Gastrocnemius medialis (tissue), 4 donors: ENCODE results near the gene C1orf232. TPM values are rescaled to one million over a fixed set of nuclear protein-coding genes. Genes with fewer than 3 reads are reported as not detected.

Experiments
- ATAC-seq, 2 donors: fragments of 150-250 bp; one replicate each; pipeline ENCODE4 v1.9.1; 2016
- DNase-seq, 2 donors: peaks; one replicate each; pipeline ENCODE4 v3.0.0-alpha.2; 2019
- H3K27ac ChIP-seq, 4 donors: fragments of 200-600 bp; sonication (generic); 1 replicate in 1 of 4; 2 replicates in 3 of 4; pipeline ENCODE4 v1.5.1; 2016 to 2018; ENCODE audit warnings: mild to moderate bottlenecking in 2 of 4, moderate library complexity in 1 of 4
- H3K27me3 ChIP-seq, 3 donors: fragments of 200-600 bp; sonication (generic) in 2 of 3; 1 replicate in 1 of 3; 2 replicates in 2 of 3; pipeline versions ENCODE4 v1.5.1 to v1.6.0; 2016 to 2019; ENCODE audit warnings: mild to moderate bottlenecking in 1 of 3, moderate library complexity in 1 of 3
- H3K36me3 ChIP-seq, 2 donors: fragments of 200-600 bp; sonication (generic) in 1 of 2; one replicate each; pipeline ENCODE4 v1.5.1; 2017 to 2018
- H3K4me1 ChIP-seq, 2 donors: fragments of 200-600 bp; sonication (generic) in 1 of 2; one replicate each; pipeline ENCODE4 v1.5.1; 2016 to 2017; ENCODE audit warnings: mild to moderate bottlenecking in 2 of 2
- H3K4me3 ChIP-seq, 4 donors: fragments of 200-600 bp; sonication (generic) in 3 of 4; 1 replicate in 1 of 4; 2 replicates in 3 of 4; pipeline ENCODE4 v1.5.1; 2016 to 2019; ENCODE audit warnings: mild to moderate bottlenecking in 2 of 4
- H3K9me3 ChIP-seq, 3 donors: fragments of 200-600 bp; sonication (generic) in 2 of 3; 1 replicate in 1 of 3; 2 replicates in 2 of 3; pipeline ENCODE4 v1.5.1; 2016 to 2019
- POLR2A ChIP-seq, 2 donors: fragments of 450-650 bp; IDR thresholded peaks; one replicate each; pipeline ENCODE4 v1.6.1; 2017; ENCODE audit warnings: antibody characterized with exemption in 2 of 2, mild to moderate bottlenecking in 2 of 2, moderate library complexity in 2 of 2
- in situ Hi-C, 4 donors: fragments of 200-750 bp; cut with MboI; loops; one replicate each; pipeline versions ENCODE4 v1.15.0 to v1.8.0; 2017; ENCODE audit warnings: low sequenced_read_pairs in 4 of 4
- intact Hi-C: fragments of 100-400 bp; cut with DNase I; formaldehyde crosslinking; loops from one replicate; pipeline ENCODE4 v1.15.1; 2023; ENCODE audit warnings: low total_unique reads
- total RNA-seq, 4 donors: library from RNA; depleted of rRNA; stranded (reverse); fragments of >200 nt; gene quantifications; one replicate each; pipeline versions ENCODE4 v1.1.0 to v1.2.3, GENCODE V29; 2016
- TF ChIP-seq, protein P1 (sequence below), 5 experiments: fragments of 450-650 bp in 3 of 5; fragments of 200-600 bp in 2 of 5; sonication (generic) in 2 of 5; IDR thresholded peaks in 4 of 5; conservative IDR thresholded peaks in 1 of 5; 1 replicate in 4 of 5; 2 replicates in 1 of 5; pipeline ENCODE4 v1.5.1; 2016 to 2019; ENCODE audit warnings: antibody characterized with exemption in 5 of 5, mild to moderate bottlenecking in 3 of 5, moderate library complexity in 3 of 5

C1orf232 gene
- total RNA-seq, 4 donors from 2014 or later, result not detected

DNA sequence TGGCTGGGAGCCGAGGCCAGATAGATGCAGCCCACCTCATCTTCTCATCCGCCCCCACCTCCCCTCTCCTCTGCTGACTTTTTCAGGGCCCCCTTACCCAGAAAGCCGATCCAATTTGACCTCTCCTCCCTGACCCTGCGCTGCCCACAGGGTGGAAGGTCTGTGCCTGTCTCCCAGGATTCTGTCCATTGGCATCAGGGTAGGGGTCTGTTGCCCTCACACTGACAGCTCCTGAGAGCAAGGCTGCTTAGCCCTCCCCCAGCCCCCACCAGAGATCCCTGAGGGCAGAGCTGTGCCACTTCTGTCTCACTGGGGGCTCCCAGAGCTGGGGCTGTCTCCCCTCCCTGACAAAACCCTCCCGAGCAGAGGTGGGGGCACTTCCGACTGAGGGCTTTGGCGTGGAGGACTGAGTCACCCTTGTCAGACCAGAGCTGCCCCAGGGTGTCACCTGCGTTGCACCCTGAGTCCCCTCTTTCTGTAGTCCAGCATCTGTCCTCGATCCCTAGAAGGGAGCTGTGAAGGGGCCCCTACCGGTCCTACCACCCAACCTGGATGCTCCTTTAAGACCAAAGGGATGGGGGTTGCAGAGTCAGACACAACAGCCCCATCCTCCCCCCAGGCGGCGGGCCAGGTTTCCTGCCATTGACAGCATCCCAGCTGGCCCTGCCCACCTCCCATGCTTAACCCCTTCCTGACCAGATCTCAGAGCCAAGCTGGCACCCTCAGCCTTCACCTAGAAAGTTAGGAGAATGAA, 12.3 kb downstream of the C1orf232 start:
- Histone ChIP-seq H3K9me3 (no peaks in the 10 kb centered on the region), H3K27ac (peak overlapping the region; percentile 32 to 81 (median 57)), H3K36me3 (no peaks in the 10 kb centered on the region), H3K4me3 (peak overlapping the region in 3 of 4 donors; percentile 12 to 39 (median 25)), H3K27me3 (no peaks in the 10 kb centered on the region), H3K4me1 (peaks cover 7 to 11% of the 10 kb centered on the region in 2 donors)
- ATAC-seq (no peak), DNase-seq (peak in 1 of 2 donors; percentile 9)
- intact Hi-C loops, result no loop called here
- TF ChIP-seq, protein P1, sequence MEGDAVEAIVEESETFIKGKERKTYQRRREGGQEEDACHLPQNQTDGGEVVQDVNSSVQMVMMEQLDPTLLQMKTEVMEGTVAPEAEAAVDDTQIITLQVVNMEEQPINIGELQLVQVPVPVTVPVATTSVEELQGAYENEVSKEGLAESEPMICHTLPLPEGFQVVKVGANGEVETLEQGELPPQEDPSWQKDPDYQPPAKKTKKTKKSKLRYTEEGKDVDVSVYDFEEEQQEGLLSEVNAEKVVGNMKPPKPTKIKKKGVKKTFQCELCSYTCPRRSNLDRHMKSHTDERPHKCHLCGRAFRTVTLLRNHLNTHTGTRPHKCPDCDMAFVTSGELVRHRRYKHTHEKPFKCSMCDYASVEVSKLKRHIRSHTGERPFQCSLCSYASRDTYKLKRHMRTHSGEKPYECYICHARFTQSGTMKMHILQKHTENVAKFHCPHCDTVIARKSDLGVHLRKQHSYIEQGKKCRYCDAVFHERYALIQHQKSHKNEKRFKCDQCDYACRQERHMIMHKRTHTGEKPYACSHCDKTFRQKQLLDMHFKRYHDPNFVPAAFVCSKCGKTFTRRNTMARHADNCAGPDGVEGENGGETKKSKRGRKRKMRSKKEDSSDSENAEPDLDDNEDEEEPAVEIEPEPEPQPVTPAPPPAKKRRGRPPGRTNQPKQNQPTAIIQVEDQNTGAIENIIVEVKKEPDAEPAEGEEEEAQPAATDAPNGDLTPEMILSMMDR (IDR thresholded peaks at IDR 0.05 in 4 of 5, conservative IDR thresholded peaks at IDR 0.05 in 1 of 5), result no peak
- TF ChIP-seq POLR2A (IDR thresholded peaks at IDR 0.05), result no peak
- in situ Hi-C loops, result loop anchor here in 1 of 4 donors (25.0 kb wide), 2 partner anchors 119 to 269 kb away; partner anchors contain the start of genes PAQR7 and SLC30A2

- ATAC-seq, result no peak
- in situ Hi-C loops, result loop anchor here in 1 of 4 donors (25.0 kb wide), 2 partner anchors 118 to 268 kb away; partner anchors contain the start of genes PAQR7 and SLC30A2
- peak in 1 of 2 donors; percentile 6 for DNase-seq
- Histone ChIP-seq H3K27ac (peak overlapping the region; percentile 51 to 81 (median 58)), H3K27me3 (no peaks in the 10 kb centered on the region), H3K9me3 (no peaks in the 10 kb centered on the region), H3K4me1 (peaks cover 0 to 5% of the 10 kb centered on the region in 2 donors), H3K36me3 (no peaks in the 10 kb centered on the region), H3K4me3 (peak overlapping the region in 3 of 4 donors; percentile 12 to 39 (median 25))
- TF ChIP-seq POLR2A (IDR thresholded peaks at IDR 0.05), result no peak
- TF ChIP-seq, protein P1 (IDR thresholded peaks at IDR 0.05 in 4 of 5, conservative IDR thresholded peaks at IDR 0.05 in 1 of 5), result no peak
- intact Hi-C loops, result no loop called here
Measured at GRCh38 chr1:26155370-26156284, 13.1 kb downstream of the C1orf232 start.

GRCh38 chr1:26154750-26155149, 14.0 kb downstream of the C1orf232 start:
- no peaks in the 10 kb centered on the region for H3K36me3 ChIP-seq
- H3K4me3 ChIP-seq, result no peak overlapping the region
- DNase-seq (peak in 1 of 2 donors; percentile 3), ATAC-seq (no peak)
- H3K27ac ChIP-seq, result peak overlapping the region; percentile 31 to 81 (median 43)
- peaks cover 0 to 8% of the 10 kb centered on the region in 2 donors for H3K4me1 ChIP-seq
- in situ Hi-C loops, result loop anchor here in 1 of 4 donors (25.0 kb wide), 2 partner anchors 117 to 267 kb away; partner anchors contain the start of genes PAQR7 and SLC30A2
- TF ChIP-seq, protein P1 (IDR thresholded peaks at IDR 0.05 in 4 of 5, conservative IDR thresholded peaks at IDR 0.05 in 1 of 5), result no peak
- TF ChIP-seq POLR2A (IDR thresholded peaks at IDR 0.05), result no peak
- intact Hi-C loops, result no loop called here
- no peaks in the 10 kb centered on the region for H3K27me3 ChIP-seq
- no peaks in the 10 kb centered on the region for H3K9me3 ChIP-seq

DNA sequence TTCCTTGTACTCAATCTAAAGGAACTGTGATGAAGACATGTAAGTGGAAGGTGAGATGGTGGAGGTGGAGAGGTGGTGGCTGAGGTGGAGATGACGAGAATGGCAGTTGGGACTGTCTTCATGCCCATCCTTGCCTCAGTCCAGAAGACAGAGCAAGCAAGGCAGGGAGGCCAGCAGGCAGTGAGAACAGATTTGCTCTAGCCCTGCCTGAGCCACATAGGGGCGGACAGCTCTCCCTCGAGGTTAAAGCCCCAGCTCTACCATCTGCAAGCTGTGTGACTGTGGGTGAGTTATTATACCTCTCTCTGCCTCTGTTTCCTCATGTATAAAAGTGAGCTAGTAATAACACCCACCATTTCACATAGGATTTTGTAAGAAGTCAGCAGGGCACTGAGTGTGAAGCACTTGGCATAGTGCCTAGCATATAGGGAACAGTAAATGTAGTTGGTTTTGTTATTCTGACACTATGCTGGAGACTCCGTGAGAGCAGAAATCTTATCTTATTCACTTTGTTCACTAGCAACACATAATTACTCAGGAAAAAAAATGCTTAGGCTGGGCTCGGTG, 14.7 kb downstream of the C1orf232 start:
- peak overlapping the region in 1 of 4 donors; percentile 10 for H3K27ac ChIP-seq
- in situ Hi-C loops (loop anchor here in 1 of 4 donors (25.0 kb wide), 2 partner anchors 117 to 267 kb away; partner anchors contain the start of genes PAQR7 and SLC30A2), intact Hi-C loops (no loop called here)
- no peaks in the 10 kb centered on the region for H3K27me3 ChIP-seq
- H3K36me3 ChIP-seq, result no peaks in the 10 kb centered on the region
- H3K9me3 ChIP-seq, result no peaks in the 10 kb centered on the region
- DNase-seq (no peak), ATAC-seq (no peak)
- peaks cover 0 to 4% of the 10 kb centered on the region in 2 donors for H3K4me1 ChIP-seq
- H3K4me3 ChIP-seq, result no peak overlapping the region
- TF ChIP-seq, protein P1 (IDR thresholded peaks at IDR 0.05 in 4 of 5, conservative IDR thresholded peaks at IDR 0.05 in 1 of 5), result no peak
- no peak for TF ChIP-seq POLR2A (IDR thresholded peaks at IDR 0.05)
